ENCODE results near the gene CMKLR1. TPM values are rescaled to one million over a fixed set of nuclear protein-coding genes. Genes with fewer than 3 reads are reported as not detected.

Gene CMKLR1
- total and polyA plus RNA-seq, 7 donors = 0.94 to 7.0 (median 4.4) TPM

DNA sequence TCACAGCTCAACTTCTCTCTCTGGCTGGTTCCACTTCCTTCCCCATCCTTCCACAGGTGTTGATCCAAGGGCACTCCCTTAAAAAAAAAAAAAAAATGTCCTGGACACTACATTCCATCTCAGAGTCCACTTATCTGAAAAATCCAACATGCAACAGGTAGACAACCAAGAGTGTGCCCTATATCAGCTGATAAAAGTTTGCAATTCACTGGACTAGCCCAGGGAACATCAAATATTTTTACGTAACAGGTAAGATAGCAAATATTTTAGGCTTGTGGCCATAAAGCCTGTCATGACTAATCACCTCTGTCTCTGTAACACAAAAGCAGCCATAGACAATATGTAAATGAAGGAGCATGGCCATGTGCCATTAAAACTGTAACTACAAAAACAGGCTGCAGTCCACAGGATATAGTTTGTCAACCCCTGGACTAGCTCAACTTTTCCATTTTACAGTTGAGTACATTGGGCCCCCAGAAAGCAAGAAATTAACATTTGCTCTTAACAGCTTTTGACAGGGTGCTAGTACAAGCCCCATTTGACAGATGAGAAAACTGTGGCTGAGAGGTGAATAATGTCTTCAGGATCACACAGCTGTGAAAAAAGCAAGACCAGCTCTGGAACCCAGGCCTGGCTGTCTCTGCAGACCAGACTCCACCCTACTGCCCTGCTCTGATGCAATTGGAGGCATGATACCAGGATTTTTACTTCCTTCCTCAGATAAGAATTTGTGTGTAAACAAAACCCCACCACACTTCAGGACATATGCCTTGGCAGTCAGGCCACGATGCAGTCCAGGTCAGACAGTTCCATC, 68.9 kb downstream of the CMKLR1 start:
- H3K4me3 ChIP-seq = no peak overlapping the region
- H3K9me3 ChIP-seq = no peaks in the 10 kb centered on the region
- TF ChIP-seq, protein P1, sequence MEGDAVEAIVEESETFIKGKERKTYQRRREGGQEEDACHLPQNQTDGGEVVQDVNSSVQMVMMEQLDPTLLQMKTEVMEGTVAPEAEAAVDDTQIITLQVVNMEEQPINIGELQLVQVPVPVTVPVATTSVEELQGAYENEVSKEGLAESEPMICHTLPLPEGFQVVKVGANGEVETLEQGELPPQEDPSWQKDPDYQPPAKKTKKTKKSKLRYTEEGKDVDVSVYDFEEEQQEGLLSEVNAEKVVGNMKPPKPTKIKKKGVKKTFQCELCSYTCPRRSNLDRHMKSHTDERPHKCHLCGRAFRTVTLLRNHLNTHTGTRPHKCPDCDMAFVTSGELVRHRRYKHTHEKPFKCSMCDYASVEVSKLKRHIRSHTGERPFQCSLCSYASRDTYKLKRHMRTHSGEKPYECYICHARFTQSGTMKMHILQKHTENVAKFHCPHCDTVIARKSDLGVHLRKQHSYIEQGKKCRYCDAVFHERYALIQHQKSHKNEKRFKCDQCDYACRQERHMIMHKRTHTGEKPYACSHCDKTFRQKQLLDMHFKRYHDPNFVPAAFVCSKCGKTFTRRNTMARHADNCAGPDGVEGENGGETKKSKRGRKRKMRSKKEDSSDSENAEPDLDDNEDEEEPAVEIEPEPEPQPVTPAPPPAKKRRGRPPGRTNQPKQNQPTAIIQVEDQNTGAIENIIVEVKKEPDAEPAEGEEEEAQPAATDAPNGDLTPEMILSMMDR (IDR thresholded peaks at IDR 0.05) = no peak
- intact Hi-C loops (cut with DNase I) = no loop called here
- 58 to 64% (median 60%) methylated on average over 2 of the region's 2 CpGs for WGBS, 3 donors
- no peaks in the 10 kb centered on the region for H3K4me1 ChIP-seq
- H3K36me3 ChIP-seq (ENCODE audit: insufficient read depth in 1 of 2, low read depth in 1 of 2) = no peaks in the 10 kb centered on the region
- H3K27me3 ChIP-seq (ENCODE audit: insufficient read depth in 3 of 3, low read length in 2 of 3) = no peaks in the 10 kb centered on the region
- no peak overlapping the region for H3K27ac ChIP-seq
- ATAC-seq (no peak), DNase-seq (no peak)

DNA sequence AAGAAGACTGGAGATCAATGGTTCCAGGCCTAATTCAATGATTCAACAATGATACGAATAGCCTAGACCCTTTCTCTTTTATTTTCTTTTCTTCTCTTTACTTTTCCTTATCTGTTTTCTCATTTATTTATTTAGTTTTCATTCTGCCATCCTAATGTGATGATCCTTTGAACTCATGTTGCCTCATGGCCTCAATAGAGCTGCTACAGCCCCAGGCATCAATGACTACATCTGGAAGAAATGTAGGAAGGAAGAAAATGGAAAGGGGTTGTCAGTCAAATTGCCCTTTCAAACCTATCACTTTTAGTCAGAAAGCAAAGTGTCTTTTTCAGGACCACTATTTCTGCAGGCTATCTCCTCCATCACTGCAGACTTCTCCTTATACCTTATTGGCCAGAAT, 69.9 kb downstream of the CMKLR1 start:
- intact Hi-C loops (cut with DNase I) = no loop called here
- TF ChIP-seq, protein P1 (IDR thresholded peaks at IDR 0.05) = no peak
- H3K4me3 ChIP-seq = no peak overlapping the region
- DNase-seq = no peak
- no peaks in the 10 kb centered on the region for H3K4me1 ChIP-seq
- no peaks in the 10 kb centered on the region for H3K27me3 ChIP-seq (ENCODE audit: insufficient read depth in 3 of 3, low read length in 2 of 3)
- no peak overlapping the region for H3K27ac ChIP-seq
- no peaks in the 10 kb centered on the region for H3K36me3 ChIP-seq (ENCODE audit: insufficient read depth in 1 of 2, low read depth in 1 of 2)
- no peak for ATAC-seq
- 77 to 87% (median 81%) methylated on average over 1 of the region's 1 CpG for WGBS, 3 donors
- no peaks in the 10 kb centered on the region for H3K9me3 ChIP-seq

DNA sequence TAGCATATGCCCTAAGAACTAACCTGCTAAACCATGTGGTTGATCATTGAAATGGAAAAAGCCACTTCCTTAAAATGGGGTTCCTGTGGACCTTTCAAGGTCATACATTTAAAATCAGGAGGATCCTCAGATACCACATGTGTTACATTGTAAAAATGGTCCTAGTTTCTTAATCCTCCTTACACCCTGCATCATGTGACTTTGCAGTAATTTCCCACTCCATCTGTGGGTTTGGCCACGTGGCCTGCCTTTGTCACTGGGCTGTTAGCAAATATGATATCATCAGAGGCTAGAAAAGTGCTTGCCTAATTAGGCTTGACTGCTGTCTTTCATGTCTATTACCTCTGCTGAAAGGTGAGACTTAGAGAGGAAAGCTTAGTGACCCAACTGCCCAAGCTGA, 70.7 kb downstream of the CMKLR1 start:
- DNase-seq (no peak), ATAC-seq (no peak)
- 24 to 26% (median 24%) methylated on average over 1 of the region's 1 CpG for WGBS, 3 donors
- Histone ChIP-seq H3K4me3 (no peak overlapping the region), H3K4me1 (no peaks in the 10 kb centered on the region), H3K27me3 (ENCODE audit: insufficient read depth in 3 of 3, low read length in 2 of 3) (no peaks in the 10 kb centered on the region), H3K36me3 (ENCODE audit: insufficient read depth in 1 of 2, low read depth in 1 of 2) (no peaks in the 10 kb centered on the region), H3K9me3 (no peaks in the 10 kb centered on the region), H3K27ac (no peak overlapping the region)
- intact Hi-C loops (cut with DNase I) = no loop called here
- TF ChIP-seq, protein P1 (IDR thresholded peaks at IDR 0.05) = no peak

DNA sequence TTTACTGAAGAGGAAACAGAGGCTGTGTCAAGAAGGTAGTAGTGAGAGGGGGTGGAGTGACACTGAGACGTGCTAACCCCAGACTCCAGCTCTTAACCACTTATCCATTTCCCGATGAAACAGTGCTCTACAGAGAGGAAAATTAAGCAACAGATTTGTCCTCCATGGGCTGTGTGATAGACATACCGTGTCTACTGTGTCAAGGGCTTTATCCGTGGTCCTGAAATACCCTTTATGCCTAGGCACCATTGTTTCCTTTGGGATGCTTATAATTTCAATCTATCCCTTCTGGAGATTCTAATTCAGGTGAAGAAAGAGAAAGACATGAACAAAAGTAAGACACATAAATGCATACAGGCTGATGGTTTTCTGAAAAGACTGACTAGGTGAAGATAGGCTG, 71.7 kb downstream of the CMKLR1 start:
- no peak for DNase-seq
- TF ChIP-seq, protein P1 (IDR thresholded peaks at IDR 0.05) = no peak

DNA sequence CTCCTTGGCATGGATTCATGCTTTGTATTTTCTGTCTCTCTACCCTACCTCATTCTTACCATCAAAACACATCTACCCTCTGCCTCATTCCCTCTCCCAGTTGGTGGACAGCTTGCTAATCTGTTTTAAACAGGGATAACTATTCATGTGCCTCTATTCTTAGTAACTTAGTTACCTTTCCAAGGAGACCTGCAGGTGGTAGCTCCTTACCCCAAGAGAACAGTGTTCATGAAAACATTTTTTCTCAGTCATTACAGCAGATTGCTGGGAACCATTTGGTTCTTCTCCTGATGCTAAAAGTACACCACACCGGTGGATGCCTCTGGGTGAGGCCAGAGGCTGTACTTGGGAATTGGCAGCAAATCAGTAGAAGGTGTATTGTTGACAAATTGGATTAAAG, 73.0 kb downstream of the CMKLR1 start:
- TF ChIP-seq, protein P1 (IDR thresholded peaks at IDR 0.05) = no peak
- Histone ChIP-seq H3K36me3 (ENCODE audit: insufficient read depth in 1 of 2, low read depth in 1 of 2) (no peaks in the 10 kb centered on the region), H3K4me1 (no peaks in the 10 kb centered on the region), H3K27me3 (ENCODE audit: insufficient read depth in 3 of 3, low read length in 2 of 3) (no peaks in the 10 kb centered on the region), H3K27ac (no peak overlapping the region), H3K9me3 (peaks cover 3% of the 10 kb centered on the region), H3K4me3 (no peak overlapping the region)
- DNase-seq (no peak), ATAC-seq (no peak)
- WGBS, 3 donors = 76 to 79% (median 77%) methylated on average over 1 of the region's 1 CpG
- intact Hi-C loops (cut with DNase I) = no loop called here

More for the DNA sequence above, 71.7 kb downstream of the CMKLR1 start:
- H3K4me3 ChIP-seq = no peak overlapping the region
- no peak overlapping the region for H3K27ac ChIP-seq
- H3K9me3 ChIP-seq = no peaks in the 10 kb centered on the region
- ATAC-seq = no peak
- intact Hi-C loops (cut with DNase I) = no loop called here
- H3K36me3 ChIP-seq (ENCODE audit: insufficient read depth in 1 of 2, low read depth in 1 of 2) = no peaks in the 10 kb centered on the region
- H3K4me1 ChIP-seq = no peaks in the 10 kb centered on the region
- 54 to 72% (median 69%) methylated on average over 4 of the region's 4 CpGs for WGBS, 3 donors
- no peaks in the 10 kb centered on the region for H3K27me3 ChIP-seq (ENCODE audit: insufficient read depth in 3 of 3, low read length in 2 of 3)
